Liver (tissue), 9 donors: ENCODE results near the gene UNC93A. TPM values are rescaled to one million over a fixed set of nuclear protein-coding genes. Genes with fewer than 3 reads are reported as not detected.

Source experiments
- DNase-seq: peaks from one replicate; pipeline ENCODE4 v3.0.0-alpha.2; 2017; ENCODE audit warnings: low spot score
- H3K27ac ChIP-seq, 2 donors: one replicate each; pipeline ENCODE4 v1.7.0; 2013; ENCODE audit warnings: inconsistent platforms in 2 of 2, low read length in 2 of 2, control low read depth in 1 of 2, low read depth in 1 of 2, mild to moderate bottlenecking in 1 of 2
- H3K27me3 ChIP-seq, 4 donors: one replicate each; pipeline versions ENCODE4 v1.6.1 to v1.7.0; 2013; ENCODE audit warnings: low read length in 3 of 4, inconsistent platforms in 1 of 4, mild to moderate bottlenecking in 1 of 4, moderate library complexity in 1 of 4; ENCODE audit not compliant: control insufficient read depth in 4 of 4, insufficient read depth in 4 of 4
- H3K36me3 ChIP-seq, 4 donors: one replicate each; pipeline versions ENCODE4 v1.6.1 to v1.7.0; 2013; ENCODE audit warnings: low read length in 3 of 4, mild to moderate bottlenecking in 3 of 4, low read depth in 1 of 4, moderate library complexity in 1 of 4; ENCODE audit not compliant: control insufficient read depth in 4 of 4, insufficient read depth in 3 of 4
- H3K4me1 ChIP-seq, 4 donors: one replicate each; pipeline versions ENCODE4 v1.6.1 to v1.7.0; 2013; ENCODE audit warnings: low read length in 3 of 4, mild to moderate bottlenecking in 3 of 4, moderate library complexity in 1 of 4; ENCODE audit not compliant: control insufficient read depth in 4 of 4, insufficient read depth in 4 of 4
- H3K4me3 ChIP-seq, 3 donors: one replicate each; pipeline versions ENCODE4 v1.6.1 to v1.7.0; 2013; ENCODE audit warnings: low read length in 3 of 3, control low read depth in 1 of 3, low read depth in 1 of 3, mild to moderate bottlenecking in 1 of 3
- H3K9ac ChIP-seq, 2 donors: one replicate each; pipeline ENCODE4 v1.7.0; 2013; ENCODE audit warnings: low read length in 2 of 2, mild to moderate bottlenecking in 2 of 2, moderate library complexity in 2 of 2, control low read depth in 1 of 2, low read depth in 1 of 2
- H3K9me3 ChIP-seq, 4 donors: one replicate each; pipeline versions ENCODE4 v1.6.1 to v1.7.0; 2013; ENCODE audit warnings: low read length in 3 of 4; ENCODE audit not compliant: control insufficient read depth in 4 of 4
- ATF3 ChIP-seq: IDR thresholded peaks from 2 replicates; pipeline ENCODE4 v1.6.1; 2016; ENCODE audit warnings: antibody characterized with exemption
- EGR1 ChIP-seq, 2 donors: IDR thresholded peaks; 2 replicates each; pipeline ENCODE4 v1.6.1; 2016 to 2018; ENCODE audit warnings: antibody characterized with exemption in 2 of 2, low read depth in 2 of 2
- FOXA1 ChIP-seq: IDR thresholded peaks from 2 replicates; pipeline ENCODE4 v1.6.1; 2016; ENCODE audit warnings: antibody characterized with exemption
- FOXA2 ChIP-seq: IDR thresholded peaks from 2 replicates; pipeline ENCODE4 v1.6.1; 2016; ENCODE audit warnings: antibody characterized with exemption
- GABPA ChIP-seq, 2 donors: IDR thresholded peaks in 1 of 2; conservative IDR thresholded peaks in 1 of 2; 2 replicates each; pipeline ENCODE4 v1.6.1; 2016; ENCODE audit warnings: antibody characterized with exemption in 2 of 2, mild to moderate bottlenecking in 1 of 2, moderate library complexity in 1 of 2
- HNF4A ChIP-seq, 2 donors: conservative IDR thresholded peaks; 2 replicates each; pipeline ENCODE4 v1.6.1; 2016; ENCODE audit warnings: antibody characterized with exemption in 2 of 2, mild to moderate bottlenecking in 2 of 2
- HNF4G ChIP-seq: IDR thresholded peaks from 2 replicates; pipeline ENCODE4 v1.6.1; 2016; ENCODE audit warnings: antibody characterized with exemption
- JUND ChIP-seq, 2 donors: IDR thresholded peaks; 2 replicates each; pipeline ENCODE4 v1.6.1; 2016; ENCODE audit warnings: antibody characterized with exemption in 2 of 2
- NR2F2 ChIP-seq: IDR thresholded peaks from 2 replicates; pipeline ENCODE4 v1.6.1; 2016; ENCODE audit warnings: antibody characterized with exemption
- RAD21 ChIP-seq, 2 donors: IDR thresholded peaks; 2 replicates each; pipeline ENCODE4 v1.6.1; 2016; ENCODE audit warnings: antibody characterized with exemption in 2 of 2, mild to moderate bottlenecking in 2 of 2
- REST ChIP-seq: IDR thresholded peaks from 2 replicates; pipeline ENCODE4 v1.6.1; 2016; ENCODE audit warnings: antibody characterized with exemption, mild to moderate bottlenecking
- RXRA ChIP-seq, 2 donors: IDR thresholded peaks; 2 replicates each; pipeline ENCODE4 v1.6.1; 2017 to 2018; ENCODE audit warnings: antibody characterized with exemption in 2 of 2, mild to moderate bottlenecking in 1 of 2
- SP1 ChIP-seq: IDR thresholded peaks from 2 replicates; pipeline ENCODE4 v1.6.1; 2018; ENCODE audit warnings: antibody characterized with exemption, mild to moderate bottlenecking
- TAF1 ChIP-seq: conservative IDR thresholded peaks from 2 replicates; pipeline ENCODE4 v1.6.1; 2016; ENCODE audit warnings: antibody characterized with exemption, mild to moderate bottlenecking
- YY1 ChIP-seq: IDR thresholded peaks from 2 replicates; pipeline ENCODE4 v1.6.1; 2016; ENCODE audit warnings: antibody characterized with exemption, mild to moderate bottlenecking
- ZBTB33 ChIP-seq: IDR thresholded peaks from 2 replicates; pipeline ENCODE4 v1.6.1; 2016; ENCODE audit warnings: antibody characterized with exemption
- WGBS: extraction: QIAGEN DNeasy Blood & Tissue Kit; methylation state at CpG from one replicate; pipeline ENCODE4 v1.1.7; 2013; 5-methylcytosine and 5-hydroxymethylcytosine counted together
- polyA plus RNA-seq, 2 donors: library from polyadenylated mRNA; stranded (reverse) in 1 of 2; unstranded in 1 of 2; fragments of 200-250 nt in 1 of 2; fragments of >200 nt in 1 of 2; fragmentation: Nextera tagmentation in 1 of 2; extraction: Ambion mirVana in 1 of 2; gene quantifications; one replicate each; pipeline versions ENCODE4 v1.2.1 to v1.2.3, GENCODE V29; 2013 to 2015
- total RNA-seq, 2 donors: library from RNA; depleted of rRNA; stranded (reverse); fragments of >200 nt; gene quantifications; one replicate each; pipeline ENCODE4 v1.2.3, GENCODE V29; 2014
- TF ChIP-seq, protein P1 (sequence below): fragments of 150-350 bp; IDR thresholded peaks from 2 replicates; pipeline ENCODE4 v1.5.1; 2017; ENCODE audit warnings: improper control_type of control experiment, low read depth, low read length; ENCODE audit not compliant: missing input control
- TF ChIP-seq, protein P2 (sequence below): IDR thresholded peaks from 2 replicates; pipeline ENCODE4 v1.6.1; 2016; ENCODE audit warnings: antibody characterized with exemption
- donor health status: healthy.
- donor health status: healthy.
- donor health status: healthy.
- donor health status: healthy.
- donor health status: healthy.

Gene UNC93A
- total and polyA plus RNA-seq, 4 donors = 0.79 to 14.0 (median 4.6) TPM

DNA sequence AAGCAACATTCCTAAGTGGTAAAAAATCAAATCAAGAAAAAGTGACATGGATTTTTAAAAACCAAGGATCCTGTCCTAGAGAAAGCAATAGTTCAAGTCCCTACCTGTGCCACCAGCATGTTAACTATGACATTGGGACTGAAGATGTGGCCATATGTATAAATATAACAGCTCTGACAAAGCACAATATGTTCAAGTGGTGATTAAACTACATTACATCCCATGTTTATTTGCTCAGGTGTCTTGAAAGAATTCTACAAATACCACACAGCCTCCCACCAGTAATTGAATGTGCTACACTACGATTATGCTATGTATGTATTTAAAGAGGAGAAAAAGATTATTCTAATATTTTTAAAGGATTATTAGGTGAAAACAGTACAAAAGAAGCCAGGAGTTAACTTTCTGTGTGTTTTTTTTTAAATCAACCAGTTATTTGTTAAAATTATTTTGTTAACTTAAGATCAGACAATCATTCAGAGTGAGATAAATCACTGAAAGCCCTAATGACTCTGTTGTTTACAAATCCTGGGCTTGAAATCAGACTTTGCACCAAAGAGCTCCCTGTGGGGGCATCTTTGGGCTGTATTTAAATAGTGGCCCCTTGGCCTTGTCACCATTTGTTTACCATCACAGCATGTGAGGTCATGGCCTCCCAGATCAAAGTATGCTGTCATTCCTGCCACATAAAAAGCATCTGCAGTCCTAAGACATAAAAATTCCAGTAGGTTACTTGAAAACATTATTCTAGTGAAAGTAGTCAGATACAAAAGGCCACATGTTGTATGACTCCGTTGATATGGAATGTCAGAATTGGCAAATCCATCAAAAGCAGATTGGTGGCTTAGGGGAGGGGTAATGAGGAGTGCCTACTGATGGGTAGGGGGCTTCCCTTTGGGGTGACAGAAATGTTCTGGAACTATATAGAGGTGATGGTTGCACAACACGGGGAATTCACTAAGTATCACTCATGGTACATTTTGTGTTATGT is 50.8 kb downstream of the UNC93A start:
- peaks cover 5 to 38% (median 14%) of the 10 kb centered on the region in 4 donors for H3K4me1 ChIP-seq
- peak overlapping the region; percentile 55 to 73 for H3K27ac ChIP-seq
- DNase-seq = no peak
- TF ChIP-seq, protein P1, sequence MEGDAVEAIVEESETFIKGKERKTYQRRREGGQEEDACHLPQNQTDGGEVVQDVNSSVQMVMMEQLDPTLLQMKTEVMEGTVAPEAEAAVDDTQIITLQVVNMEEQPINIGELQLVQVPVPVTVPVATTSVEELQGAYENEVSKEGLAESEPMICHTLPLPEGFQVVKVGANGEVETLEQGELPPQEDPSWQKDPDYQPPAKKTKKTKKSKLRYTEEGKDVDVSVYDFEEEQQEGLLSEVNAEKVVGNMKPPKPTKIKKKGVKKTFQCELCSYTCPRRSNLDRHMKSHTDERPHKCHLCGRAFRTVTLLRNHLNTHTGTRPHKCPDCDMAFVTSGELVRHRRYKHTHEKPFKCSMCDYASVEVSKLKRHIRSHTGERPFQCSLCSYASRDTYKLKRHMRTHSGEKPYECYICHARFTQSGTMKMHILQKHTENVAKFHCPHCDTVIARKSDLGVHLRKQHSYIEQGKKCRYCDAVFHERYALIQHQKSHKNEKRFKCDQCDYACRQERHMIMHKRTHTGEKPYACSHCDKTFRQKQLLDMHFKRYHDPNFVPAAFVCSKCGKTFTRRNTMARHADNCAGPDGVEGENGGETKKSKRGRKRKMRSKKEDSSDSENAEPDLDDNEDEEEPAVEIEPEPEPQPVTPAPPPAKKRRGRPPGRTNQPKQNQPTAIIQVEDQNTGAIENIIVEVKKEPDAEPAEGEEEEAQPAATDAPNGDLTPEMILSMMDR = no peak
- TF ChIP-seq YY1 (peak; percentile 69), GABPA (IDR thresholded peaks at IDR 0.05 in 1 of 2, conservative IDR thresholded peaks at IDR 0.05 in 1 of 2) (peak in 1 of 2 donors; percentile 26), HNF4A (conservative IDR thresholded peaks at IDR 0.05) (peak; percentile 94 to 97), EGR1 (IDR thresholded peaks at IDR 0.05; ENCODE audit: low read depth in 2 of 2) (no peak), FOXA1 (peak; percentile 82), JUND (IDR thresholded peaks at IDR 0.05) (peak; percentile 70 to 93), RXRA (IDR thresholded peaks at IDR 0.05) (peak; percentile 78 to 93), SP1 (peak; percentile 84), NR2F2 (peak; percentile 56), TAF1 (no peak), REST (peak; percentile 73), ZBTB33 (peak; percentile 66), FOXA2 (peak; percentile 90), RAD21 (IDR thresholded peaks at IDR 0.05) (peak in 1 of 2 donors; percentile 44), ATF3 (peak; percentile 20), HNF4G (peak; percentile 82)
- TF ChIP-seq, protein P2, sequence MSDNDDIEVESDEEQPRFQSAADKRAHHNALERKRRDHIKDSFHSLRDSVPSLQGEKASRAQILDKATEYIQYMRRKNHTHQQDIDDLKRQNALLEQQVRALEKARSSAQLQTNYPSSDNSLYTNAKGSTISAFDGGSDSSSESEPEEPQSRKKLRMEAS = peak; percentile 65
- H3K27me3 ChIP-seq = no peaks in the 10 kb centered on the region
- H3K9ac ChIP-seq = peak overlapping the region in 1 of 2 donors; percentile 57
- WGBS = 39% methylated on average over 3 of the region's 3 CpGs
- H3K4me3 ChIP-seq = no peak overlapping the region
- H3K9me3 ChIP-seq = no peaks in the 10 kb centered on the region
- H3K36me3 ChIP-seq = no peaks in the 10 kb centered on the region
